ENCODE data around the gene MYL7.

MYL7 gene

GRCh38 chr7:44167920-44168319, 26.8 kb upstream of the MYL7 start:
- H3K27ac ChIP-seq (ENCODE audit: low read depth, low read length): no peak overlapping the region
- H3K9me2 ChIP-seq (replicated peaks; ENCODE audit: control insufficient read depth, low read length): no peaks in the 10 kb centered on the region
- H3K4me1 ChIP-seq (ENCODE audit: control insufficient read depth, low read length): peaks cover 7% of the 10 kb centered on the region
- no peaks in the 10 kb centered on the region for H3K79me2 ChIP-seq (ENCODE audit: control insufficient read depth, low read length)
- no peaks in the 10 kb centered on the region for H3K9me3 ChIP-seq (ENCODE audit: control insufficient read depth, insufficient read depth, low read length)
- H3K27me3 ChIP-seq (ENCODE audit: control insufficient read depth, low read length): peaks cover 28% of the 10 kb centered on the region
- no peaks in the 10 kb centered on the region for H3F3A ChIP-seq (ENCODE audit: control insufficient read depth, insufficient read depth)
- H3K4me3 ChIP-seq (ENCODE audit: low read length): no peak overlapping the region
- H3K36me3 ChIP-seq (ENCODE audit: control insufficient read depth, low read length): no peaks in the 10 kb centered on the region
- TF ChIP-seq CTCF (IDR thresholded peaks at IDR 0.05; ENCODE audit: low read depth, low read length, poor library complexity, severe bottlenecking) (no peak), EZH2phosphoT487 (IDR thresholded peaks at IDR 0.05; ENCODE audit: borderline replicate concordance, low read length) (no peak)
- H4K20me1 ChIP-seq (ENCODE audit: control insufficient read depth, insufficient read depth, low read depth, low read length): no peaks in the 10 kb centered on the region
- H3K4me2 ChIP-seq (ENCODE audit: low read length): peak overlapping the region; percentile 6; the same call in 1 of the 2 replicates

GRCh38 chr7:44163591-44163990, 22.5 kb upstream of the MYL7 start:
- Histone ChIP-seq H3K27ac (ENCODE audit: low read depth, low read length) (no peak overlapping the region), H3F3A (ENCODE audit: control insufficient read depth, insufficient read depth) (no peaks in the 10 kb centered on the region), H3K4me1 (ENCODE audit: control insufficient read depth, low read length) (peaks cover 7% of the 10 kb centered on the region), H3K9me2 (replicated peaks; ENCODE audit: control insufficient read depth, low read length) (no peaks in the 10 kb centered on the region), H3K9me3 (ENCODE audit: control insufficient read depth, insufficient read depth, low read length) (no peaks in the 10 kb centered on the region), H3K4me3 (ENCODE audit: low read length) (no peak overlapping the region), H3K27me3 (ENCODE audit: control insufficient read depth, low read length) (peaks cover 14% of the 10 kb centered on the region), H4K20me1 (ENCODE audit: control insufficient read depth, insufficient read depth, low read depth, low read length) (no peaks in the 10 kb centered on the region), H3K4me2 (ENCODE audit: low read length) (no peak overlapping the region), H3K36me3 (ENCODE audit: control insufficient read depth, low read length) (no peaks in the 10 kb centered on the region), H3K79me2 (ENCODE audit: control insufficient read depth, low read length) (no peaks in the 10 kb centered on the region)
- TF ChIP-seq EZH2phosphoT487 (IDR thresholded peaks at IDR 0.05; ENCODE audit: borderline replicate concordance, low read length) (no peak), CTCF (IDR thresholded peaks at IDR 0.05; ENCODE audit: low read depth, low read length, poor library complexity, severe bottlenecking) (no peak)

- H4K20me1 ChIP-seq (ENCODE audit: control insufficient read depth, insufficient read depth, low read depth, low read length): no peaks in the 10 kb centered on the region
- no peaks in the 10 kb centered on the region for H3K36me3 ChIP-seq (ENCODE audit: control insufficient read depth, low read length)
- no peaks in the 10 kb centered on the region for H3K9me3 ChIP-seq (ENCODE audit: control insufficient read depth, insufficient read depth, low read length)
- H3K4me1 ChIP-seq (ENCODE audit: control insufficient read depth, low read length): peaks cover 4% of the 10 kb centered on the region
- peaks cover 15% of the 10 kb centered on the region for H3K27me3 ChIP-seq (ENCODE audit: control insufficient read depth, low read length)
- no peaks in the 10 kb centered on the region for H3K9me2 ChIP-seq (replicated peaks; ENCODE audit: control insufficient read depth, low read length)
- H3K4me2 ChIP-seq (ENCODE audit: low read length): no peak overlapping the region
- no peak overlapping the region for H3K4me3 ChIP-seq (ENCODE audit: low read length)
- no peaks in the 10 kb centered on the region for H3K79me2 ChIP-seq (ENCODE audit: control insufficient read depth, low read length)
- no peak overlapping the region for H3K27ac ChIP-seq (ENCODE audit: low read depth, low read length)
- no peaks in the 10 kb centered on the region for H3F3A ChIP-seq (ENCODE audit: control insufficient read depth, insufficient read depth)
- no peak for TF ChIP-seq EZH2phosphoT487 (IDR thresholded peaks at IDR 0.05; ENCODE audit: borderline replicate concordance, low read length)
- TF ChIP-seq CTCF (IDR thresholded peaks at IDR 0.05; ENCODE audit: low read depth, low read length, poor library complexity, severe bottlenecking): no peak
These were observed 21.8 kb upstream of the MYL7 start for GRCh38 chr7:44162785-44163395.

Measured in DOHH2 (cell line).